DND-41 (cell line): Measurements from ENCODE around the gene GRAMD2A.

Experiments used
- CTCF ChIP-seq: IDR thresholded peaks from 2 replicates; pipeline ENCODE4 v1.5.1; 2012; ENCODE audit warnings: borderline replicate concordance, low read length, moderate library complexity, mild to moderate bottlenecking; ENCODE audit not compliant: poor library complexity, severe bottlenecking; ENCODE audit errors: extremely low read depth
- EZH2 ChIP-seq: IDR thresholded peaks from 3 replicates; pipeline ENCODE4 v1.6.1; 2012; ENCODE audit warnings: borderline replicate concordance, low read depth, mild to moderate bottlenecking, moderate library complexity, low read length, inconsistent platforms; ENCODE audit not compliant: severe bottlenecking

GRCh38 chr15:72169921-72170611 is 27.5 kb downstream of the GRAMD2A start:
- TF ChIP-seq CTCF = no peak
- TF ChIP-seq EZH2 = no peak
